Measurements from ENCODE around the gene FAM53B. TPM values are rescaled to one million over a fixed set of nuclear protein-coding genes. Genes with fewer than 3 reads are reported as not detected.

The FAM53B gene
- total RNA-seq, 1 donor from 2014 or later, result 39.8 TPM

- Mint-ChIP-seq H3K36me3 (ENCODE audit: insufficient read depth) (no peaks in the 10 kb centered on the region), H3K4me3 (ENCODE audit: low read depth) (no peak overlapping the region), H3K27ac (no peak overlapping the region), H3K9me3 (ENCODE audit: low read depth) (peaks cover 4% of the 10 kb centered on the region), H3K4me1 (ENCODE audit: low read depth) (peaks cover 8% of the 10 kb centered on the region), H3K27me3 (no peaks in the 10 kb centered on the region)
- TF ChIP-seq CTCF (IDR thresholded peaks at IDR 0.05; ENCODE audit: unreplicated experiment), result no peak
- DNase-seq (ENCODE audit: low spot score, unreplicated experiment), result no peak
Observed at GRCh38 chr10:124592736-124593430, 151.3 kb downstream of the FAM53B start.

DNA sequence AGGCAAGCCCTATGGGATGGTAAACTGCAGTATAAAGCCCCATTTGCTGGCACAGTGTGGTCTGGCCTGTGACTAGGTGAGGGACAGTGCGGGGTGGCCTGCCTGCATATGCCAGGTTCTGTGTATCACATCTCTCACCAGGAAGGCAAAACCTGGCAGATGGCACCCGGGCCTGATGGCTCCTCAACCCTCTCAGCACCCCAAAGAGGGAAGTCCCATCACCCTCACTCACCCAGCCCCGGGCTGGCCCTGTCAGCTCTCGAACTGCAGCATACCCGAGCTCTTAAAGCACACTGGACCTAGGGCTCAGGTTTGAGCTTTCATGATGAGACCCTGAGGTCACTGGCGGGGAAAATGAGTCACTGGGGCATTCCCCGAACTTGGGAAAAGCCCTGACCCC lies 152.1 kb downstream of the FAM53B start:
- Mint-ChIP-seq H3K9me3 (ENCODE audit: low read depth) (peaks cover 4% of the 10 kb centered on the region), H3K4me1 (ENCODE audit: low read depth) (peaks cover 6% of the 10 kb centered on the region), H3K4me3 (ENCODE audit: low read depth) (no peak overlapping the region), H3K36me3 (ENCODE audit: insufficient read depth) (no peaks in the 10 kb centered on the region), H3K27me3 (no peaks in the 10 kb centered on the region), H3K27ac (no peak overlapping the region)
- no peak for DNase-seq (ENCODE audit: low spot score, unreplicated experiment)
- no peak for TF ChIP-seq CTCF (IDR thresholded peaks at IDR 0.05; ENCODE audit: unreplicated experiment)

DNA sequence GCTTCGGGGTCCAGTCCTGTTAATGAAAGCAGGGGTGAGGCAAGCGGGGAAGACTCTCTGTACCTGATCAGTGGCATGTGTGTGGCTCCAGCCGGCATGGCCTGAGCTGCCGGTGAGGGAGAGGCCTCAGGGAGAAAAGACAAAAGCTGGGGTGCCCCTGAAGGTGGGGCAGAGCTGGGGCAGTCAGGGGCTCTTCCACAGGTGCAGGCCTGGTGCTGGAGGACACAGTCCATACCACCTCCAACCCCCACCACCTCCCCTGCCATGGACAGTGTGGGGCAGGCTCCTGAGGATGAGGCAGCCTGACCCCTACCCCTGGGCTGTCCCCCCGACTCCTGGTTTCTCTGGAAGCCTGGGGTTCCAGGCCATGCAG lies 153.1 kb downstream of the FAM53B start:
- H3K27me3 Mint-ChIP-seq, result no peaks in the 10 kb centered on the region
- peaks cover 3% of the 10 kb centered on the region for H3K4me1 Mint-ChIP-seq (ENCODE audit: low read depth)
- no peak for DNase-seq (ENCODE audit: low spot score, unreplicated experiment)
- H3K27ac Mint-ChIP-seq, result no peak overlapping the region
- no peaks in the 10 kb centered on the region for H3K36me3 Mint-ChIP-seq (ENCODE audit: insufficient read depth)
- peaks cover 4% of the 10 kb centered on the region for H3K9me3 Mint-ChIP-seq (ENCODE audit: low read depth)
- no peak overlapping the region for H3K4me3 Mint-ChIP-seq (ENCODE audit: low read depth)
- TF ChIP-seq CTCF (IDR thresholded peaks at IDR 0.05; ENCODE audit: unreplicated experiment), result no peak

GRCh38 chr10:124590216-124591122 lies 153.7 kb downstream of the FAM53B start:
- H3K4me3 Mint-ChIP-seq (ENCODE audit: low read depth), result no peak overlapping the region
- peak overlapping the region; percentile 64 for H3K27ac Mint-ChIP-seq
- H3K27me3 Mint-ChIP-seq, result no peaks in the 10 kb centered on the region
- H3K4me1 Mint-ChIP-seq (ENCODE audit: low read depth), result peaks cover 3% of the 10 kb centered on the region
- H3K36me3 Mint-ChIP-seq (ENCODE audit: insufficient read depth), result no peaks in the 10 kb centered on the region
- DNase-seq (ENCODE audit: low spot score, unreplicated experiment), result no peak
- no peak for TF ChIP-seq CTCF (IDR thresholded peaks at IDR 0.05; ENCODE audit: unreplicated experiment)
- H3K9me3 Mint-ChIP-seq (ENCODE audit: low read depth), result peaks cover 4% of the 10 kb centered on the region

GRCh38 chr10:124589491-124590041 lies 154.6 kb downstream of the FAM53B start:
- TF ChIP-seq CTCF (IDR thresholded peaks at IDR 0.05; ENCODE audit: unreplicated experiment), result no peak
- H3K4me3 Mint-ChIP-seq (ENCODE audit: low read depth), result no peak overlapping the region
- H3K9me3 Mint-ChIP-seq (ENCODE audit: low read depth), result peaks cover 4% of the 10 kb centered on the region
- no peaks in the 10 kb centered on the region for H3K36me3 Mint-ChIP-seq (ENCODE audit: insufficient read depth)
- no peak for DNase-seq (ENCODE audit: low spot score, unreplicated experiment)
- H3K27ac Mint-ChIP-seq, result peak overlapping the region; percentile 11
- no peaks in the 10 kb centered on the region for H3K27me3 Mint-ChIP-seq
- peaks cover 3% of the 10 kb centered on the region for H3K4me1 Mint-ChIP-seq (ENCODE audit: low read depth)

Data from progenitor cell of endocrine pancreas (in vitro differentiated cells).